GM12878 (cell line): Measurements from ENCODE around the gene MED25. TPM values are rescaled to one million over a fixed set of nuclear protein-coding genes. Genes with fewer than 3 reads are reported as not detected.
A peak's percentile ranks its signal among the peaks of the same experiment; 100 is the strongest.

ENCODE experiments used
- HDGF ChIP-seq: fragments of 450-650 bp; IDR thresholded peaks from 2 replicates; pipeline ENCODE4 v1.6.1; 2016; ENCODE audit warnings: antibody characterized with exemption
- IKZF2 ChIP-seq, 2 experiments: fragments of 450-650 bp; IDR thresholded peaks; 2 replicates each; pipeline ENCODE4 v1.6.1; 2017; ENCODE audit warnings: mild to moderate bottlenecking in 2 of 2, moderate library complexity in 2 of 2
- MTA2 ChIP-seq: fragments of 450-650 bp; IDR thresholded peaks from 2 replicates; pipeline ENCODE4 v1.6.1; 2016; ENCODE audit warnings: low read depth, mild to moderate bottlenecking, moderate library complexity
- NR2C2 ChIP-seq: IDR thresholded peaks from 2 replicates; pipeline ENCODE4 v1.6.1; 2011; ENCODE audit warnings: borderline replicate concordance, low read depth; ENCODE audit not compliant: control insufficient read depth, insufficient read length
- PKNOX1 ChIP-seq: fragments of 450-650 bp; IDR thresholded peaks from 2 replicates; pipeline ENCODE4 v1.6.1; 2016; ENCODE audit warnings: mild to moderate bottlenecking
- SMAD5 ChIP-seq: IDR thresholded peaks from 2 replicates; pipeline ENCODE4 v1.6.1; 2016; ENCODE audit warnings: antibody characterized with exemption, low read depth
- SP1 ChIP-seq: IDR thresholded peaks from one replicate; pipeline ENCODE4 v1.6.1; 2011; ENCODE audit warnings: low read depth, low read length
- ZBTB40 ChIP-seq: fragments of 450-650 bp; IDR thresholded peaks from 2 replicates; pipeline ENCODE4 v1.6.1; 2016; ENCODE audit warnings: mild to moderate bottlenecking, moderate library complexity, borderline replicate concordance
- polyA plus RNA-seq, 11 experiments: library from polyadenylated mRNA; depleted of rRNA in 4 of 11; unstranded in 6 of 11; stranded (reverse) in 5 of 11; fragments of >200 nt; fragmentation: Nextera tagmentation in 4 of 11; fragmentation: Illumina TruSeq in 1 of 11; extraction: Ambion mirVana in 4 of 11; extraction: Trizol in 1 of 11; gene quantifications; 1 replicate in 1 of 11; 2 replicates in 10 of 11; pipeline versions ENCODE4 v1.2.1 to v1.2.3, GENCODE V29; 2011 to 2016; ENCODE audit warnings: inconsistent platforms in 2 of 11, missing spikeins in 2 of 11, low read depth in 1 of 11
- total RNA-seq, 4 experiments: library from RNA; depleted of rRNA in 3 of 4; stranded (reverse); fragments of >200 nt in 3 of 4; fragmentation: Illumina TruSeq in 1 of 4; extraction: Trizol in 1 of 4; gene quantifications; 2 replicates each; pipeline versions ENCODE4 v1.2.1 to v1.2.3, GENCODE V29; 2013 to 2021
- TF ChIP-seq, protein P1 (sequence below): fragments of 450-650 bp; IDR thresholded peaks from 2 replicates; pipeline ENCODE4 v1.6.1; 2016; ENCODE audit warnings: mild to moderate bottlenecking

Gene MED25
- total and polyA plus RNA-seq, 10 of the 15 experiments (the other 5 are each of a cell fraction or from before 2014, with no cell fraction given), result 3.5 to 53.9 (median 17.1) TPM

DNA sequence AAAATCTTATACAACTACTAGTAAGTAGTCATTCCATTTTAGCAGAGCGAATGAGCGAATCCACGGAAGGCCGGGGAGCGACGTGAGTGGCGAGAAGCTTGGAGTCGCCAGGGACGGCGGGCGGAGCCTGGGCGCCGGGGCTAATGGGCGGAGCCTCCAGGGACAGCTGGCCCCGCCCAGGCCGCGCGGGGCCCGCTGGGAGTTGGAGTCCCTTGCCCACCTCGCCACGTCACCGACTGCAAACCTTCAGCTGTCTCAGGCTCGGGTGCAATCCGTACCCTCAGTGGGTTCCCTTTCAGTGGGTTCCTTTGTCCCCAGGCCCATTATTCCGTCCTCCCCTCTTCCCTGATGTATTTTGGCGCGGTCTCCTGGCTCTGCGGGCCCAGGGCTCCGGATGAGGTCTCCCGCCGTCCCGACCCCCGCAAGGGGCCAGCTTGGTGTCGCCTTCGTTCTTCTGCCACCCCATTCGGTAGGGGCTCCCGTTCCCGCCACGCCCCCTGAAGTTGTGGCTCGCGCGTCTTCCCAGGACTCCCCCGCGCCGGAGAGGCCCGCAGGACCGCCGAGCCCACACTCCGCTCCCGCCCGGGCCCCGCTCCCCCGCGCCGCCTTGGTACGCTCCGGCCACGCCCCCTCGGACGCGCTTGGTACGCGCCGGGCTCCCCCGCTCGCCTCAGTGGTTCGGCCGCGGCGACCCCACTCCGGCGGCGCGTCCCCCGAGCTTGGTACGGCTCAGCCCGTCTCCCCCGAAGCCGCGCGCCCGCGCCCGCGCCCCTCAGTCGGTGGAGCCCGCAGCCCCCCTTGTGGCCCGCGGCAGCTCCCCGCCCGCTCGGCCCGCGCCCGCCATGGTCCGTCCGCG is 32.6 kb downstream of the MED25 start, which contains the start of gene PTOV1 (continued):
- TF ChIP-seq ZBTB40 (peak; percentile 38; the same call in 1 of the 2 replicates), SMAD5 (no peak), SP1 (peak; percentile 89), PKNOX1 (peak; percentile 40), IKZF2 (IDR thresholded peaks at IDR 0.05) (peak; percentile 23 to 24; a peak in 1 of 4 replicates), NR2C2 (no peak), HDGF (peak; percentile 94; the same call in 1 of the 2 replicates), MTA2 (peak; percentile 45; the same call in 1 of the 2 replicates)
- TF ChIP-seq, protein P1, sequence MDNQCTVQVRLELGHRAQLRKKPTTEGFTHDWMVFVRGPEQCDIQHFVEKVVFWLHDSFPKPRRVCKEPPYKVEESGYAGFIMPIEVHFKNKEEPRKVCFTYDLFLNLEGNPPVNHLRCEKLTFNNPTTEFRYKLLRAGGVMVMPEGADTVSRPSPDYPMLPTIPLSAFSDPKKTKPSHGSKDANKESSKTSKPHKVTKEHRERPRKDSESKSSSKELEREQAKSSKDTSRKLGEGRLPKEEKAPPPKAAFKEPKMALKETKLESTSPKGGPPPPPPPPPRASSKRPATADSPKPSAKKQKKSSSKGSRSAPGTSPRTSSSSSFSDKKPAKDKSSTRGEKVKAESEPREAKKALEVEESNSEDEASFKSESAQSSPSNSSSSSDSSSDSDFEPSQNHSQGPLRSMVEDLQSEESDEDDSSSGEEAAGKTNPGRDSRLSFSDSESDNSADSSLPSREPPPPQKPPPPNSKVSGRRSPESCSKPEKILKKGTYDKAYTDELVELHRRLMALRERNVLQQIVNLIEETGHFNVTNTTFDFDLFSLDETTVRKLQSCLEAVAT, result peak; percentile 52; the same call in 1 of the 2 replicates
